VCaP (cell line): ENCODE results near the gene BRAF.

ENCODE experiments used
- H3K27ac ChIP-seq: fragments of 450-650 bp; 2 replicates; pipeline ENCODE4 v1.5.1; 2017
- CTCF ChIP-seq: fragments of 450-650 bp; conservative IDR thresholded peaks from 2 replicates; pipeline ENCODE4 v1.5.1; 2017; ENCODE audit warnings: mild to moderate bottlenecking, moderate library complexity

The BRAF gene

GRCh38 chr7:140914083-140914482 lies 10.6 kb downstream of the BRAF start:
- TF ChIP-seq CTCF = no peak
- no peak overlapping the region for H3K27ac ChIP-seq

GRCh38 chr7:140913596-140913928 lies 11.2 kb downstream of the BRAF start:
- 0 out of 2 replicates have a peak overlapping the region, but pooled peaks have one; percentile 15 for H3K27ac ChIP-seq

- no peak overlapping the region for H3K27ac ChIP-seq
- TF ChIP-seq CTCF = no peak
These were observed 13.0 kb downstream of the BRAF start for GRCh38 chr7:140911746-140912145.

- TF ChIP-seq CTCF = no peak
- peak overlapping the region; percentile 19; the same call in 1 of the 2 replicates for H3K27ac ChIP-seq
These were observed 15.1 kb downstream of the BRAF start for GRCh38 chr7:140909476-140910161.

GRCh38 chr7:140908361-140908760 lies 16.4 kb downstream of the BRAF start:
- no peak for TF ChIP-seq CTCF
- no peak overlapping the region for H3K27ac ChIP-seq

GRCh38 chr7:140903741-140904480 lies 20.8 kb downstream of the BRAF start:
- TF ChIP-seq CTCF = no peak
- no peak overlapping the region for H3K27ac ChIP-seq

GRCh38 chr7:140902303-140902953 lies 22.3 kb downstream of the BRAF start:
- peak overlapping the region; percentile 31; the same call in 1 of the 2 replicates for H3K27ac ChIP-seq
- TF ChIP-seq CTCF = no peak
